GM18520 (cell line): ENCODE measurements around the gene ADGRL1.

Experiments used
- ATAC-seq: cut with Tn5 transposase; IDR thresholded peaks from one replicate; pipeline ENCODE4 v1.9.1; 2021; ENCODE audit not compliant: unreplicated experiment

Gene ADGRL1

DNA sequence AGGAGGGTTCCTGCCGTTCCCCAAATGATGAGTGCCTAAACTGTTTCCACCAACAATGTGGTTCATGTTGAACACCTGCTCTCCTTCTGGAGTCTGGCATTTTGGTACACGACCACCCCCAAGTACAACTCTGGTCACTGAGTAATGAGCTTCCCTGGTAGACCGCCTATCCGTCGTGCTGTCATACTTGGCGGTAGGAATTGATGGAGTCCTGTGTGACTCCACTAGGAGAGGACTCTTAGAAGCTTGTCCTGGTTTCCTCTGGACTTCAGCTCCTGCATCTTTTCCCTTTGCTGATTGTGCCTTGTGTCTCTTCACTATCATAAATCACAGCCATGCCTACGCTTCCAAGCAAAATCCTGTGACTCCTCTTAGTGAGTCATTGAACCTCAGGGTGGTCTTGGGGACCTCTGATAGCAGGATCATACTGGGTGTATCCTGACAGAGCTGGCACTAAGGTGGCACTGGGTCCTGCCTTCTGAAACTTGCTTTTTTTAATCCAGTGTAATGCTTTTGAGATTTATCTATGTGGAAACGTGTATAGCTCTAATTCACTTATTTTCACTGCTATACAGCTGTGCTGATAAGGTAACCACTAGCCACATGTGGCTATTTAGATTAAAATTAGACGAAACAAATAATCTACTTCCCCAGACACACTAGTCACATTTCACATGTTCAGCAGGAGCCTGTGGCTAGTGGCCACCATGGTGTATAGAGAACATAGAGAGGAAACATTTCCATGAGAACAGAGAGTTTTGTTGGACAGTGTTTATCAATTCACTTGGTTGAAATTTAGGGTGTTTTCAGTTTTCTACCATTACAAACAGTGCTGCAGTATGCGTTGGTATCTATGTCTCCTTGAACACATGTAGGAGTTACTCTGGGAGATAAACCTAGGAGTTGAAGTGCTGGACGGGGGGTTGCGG lies 63.4 kb downstream of the ADGRL1 start:
- ATAC-seq, result no peak

DNA sequence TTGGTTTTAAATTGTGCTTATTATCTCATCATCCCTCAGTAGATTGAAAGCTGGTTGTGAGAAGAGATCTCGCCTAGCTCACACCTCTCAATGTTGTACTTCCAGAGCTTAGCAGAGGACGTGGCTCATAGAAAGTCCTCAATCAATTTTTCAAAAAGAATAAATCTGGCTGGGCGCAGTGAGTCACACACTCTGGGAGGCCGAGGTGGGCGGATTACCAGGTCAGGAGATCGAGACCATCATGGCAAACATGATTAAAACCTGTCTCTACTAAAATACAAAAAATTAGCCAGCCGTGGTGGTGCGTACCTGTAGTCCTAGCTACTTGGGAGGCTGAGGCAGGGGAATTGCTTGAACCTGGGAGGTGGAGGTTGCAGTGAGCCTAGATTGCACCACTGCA lies 64.9 kb downstream of the ADGRL1 start:
- ATAC-seq, result no peak

DNA sequence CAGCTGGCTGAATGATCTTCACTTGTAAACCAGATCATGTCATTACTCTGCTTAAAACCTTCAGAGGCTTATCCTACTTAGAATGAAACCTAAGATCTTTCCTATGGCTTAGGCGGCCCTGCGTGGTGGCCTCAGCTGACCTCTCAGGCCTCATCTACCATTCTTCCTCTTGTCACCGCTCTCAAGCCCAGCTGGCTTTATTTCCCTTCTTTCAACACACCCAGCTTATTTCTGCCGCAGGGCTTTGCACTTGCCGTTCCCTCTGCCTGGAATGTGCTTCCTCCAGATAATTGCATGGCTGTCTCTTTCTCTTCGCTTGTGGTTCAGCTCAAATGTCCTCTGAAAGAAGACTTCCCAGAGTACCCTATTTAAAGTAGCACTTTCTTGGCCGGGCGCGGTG lies 66.0 kb downstream of the ADGRL1 start:
- ATAC-seq, result no peak

DNA sequence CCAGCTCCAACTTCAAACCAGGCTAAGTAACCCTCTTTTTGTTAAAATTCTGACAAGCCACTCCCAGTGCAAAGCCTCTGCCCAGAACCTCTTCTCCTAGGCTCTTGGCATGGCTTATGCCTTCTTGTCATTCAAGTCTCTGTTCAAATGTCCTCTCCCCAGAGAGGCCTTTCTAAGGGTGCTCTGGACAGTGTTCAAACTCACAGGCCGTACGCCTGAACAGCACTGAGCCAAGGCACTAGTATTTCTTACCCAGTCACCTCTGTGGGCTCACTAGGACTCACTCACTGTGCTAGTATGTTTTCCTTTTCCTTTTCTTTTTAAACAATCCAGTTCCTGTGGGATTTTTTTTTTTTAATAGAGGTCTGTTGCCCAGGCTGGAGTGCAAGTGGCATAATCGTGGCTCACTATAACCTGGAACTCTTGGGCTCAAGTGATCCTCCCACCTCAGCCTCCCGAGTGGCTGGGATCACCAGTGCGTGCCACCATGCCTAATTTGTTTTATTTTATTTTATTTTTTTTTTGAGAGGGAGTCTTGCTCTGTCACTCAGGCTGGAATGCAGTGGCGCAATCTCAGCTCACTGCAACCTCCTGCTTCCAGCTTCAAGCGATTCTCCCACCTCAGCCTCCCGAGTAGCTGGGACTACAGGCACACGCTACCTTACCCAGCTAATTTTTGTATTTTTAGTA lies 67.2 kb downstream of the ADGRL1 start:
- ATAC-seq, result no peak

DNA sequence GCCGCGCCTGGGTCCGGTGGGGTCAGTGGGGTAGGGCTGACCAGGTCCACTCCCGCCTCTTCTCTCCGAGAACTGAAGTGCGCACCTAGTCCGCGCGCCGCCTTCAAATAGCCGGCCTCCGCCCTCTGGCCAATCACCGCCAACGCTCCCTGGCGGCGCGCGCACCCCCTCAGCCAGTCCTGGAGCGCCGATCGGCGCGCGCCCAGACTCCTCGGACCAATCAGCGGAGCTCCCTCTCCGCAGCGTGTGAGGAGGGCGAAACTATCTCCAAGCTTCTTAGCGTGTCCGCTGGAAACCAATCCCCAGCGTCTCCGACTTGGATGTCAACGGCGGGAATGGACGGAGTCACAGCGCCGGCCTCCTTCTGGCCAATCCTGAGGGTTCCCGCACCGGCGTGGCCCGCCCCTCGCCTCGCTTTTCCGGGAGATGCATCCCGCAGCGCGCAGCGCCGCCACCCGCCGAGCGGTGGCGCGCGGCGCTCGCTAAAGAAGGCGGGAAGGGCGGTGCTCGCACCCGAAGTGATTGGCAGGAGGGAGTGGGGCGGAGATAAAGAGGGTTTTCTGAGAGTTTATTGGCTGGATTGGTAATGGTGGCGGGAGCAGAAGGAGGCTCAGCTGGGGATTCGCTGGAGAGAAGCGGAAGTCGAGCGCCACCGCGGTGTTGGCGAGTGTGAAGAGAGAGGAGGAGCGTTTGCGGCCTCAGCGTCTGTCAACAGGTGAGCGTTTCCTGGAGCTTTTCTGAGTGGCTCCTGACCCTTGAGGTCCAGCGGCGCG lies 69.3 kb downstream of the ADGRL1 start, which contains the start of gene ASF1B:
TSS of gene ASF1B (minus strand) at position 81 of the 773 bp plus-strand sequence. CDS start 133 bp downstream, outside the sequence.
- peak; percentile 74 for ATAC-seq

DNA sequence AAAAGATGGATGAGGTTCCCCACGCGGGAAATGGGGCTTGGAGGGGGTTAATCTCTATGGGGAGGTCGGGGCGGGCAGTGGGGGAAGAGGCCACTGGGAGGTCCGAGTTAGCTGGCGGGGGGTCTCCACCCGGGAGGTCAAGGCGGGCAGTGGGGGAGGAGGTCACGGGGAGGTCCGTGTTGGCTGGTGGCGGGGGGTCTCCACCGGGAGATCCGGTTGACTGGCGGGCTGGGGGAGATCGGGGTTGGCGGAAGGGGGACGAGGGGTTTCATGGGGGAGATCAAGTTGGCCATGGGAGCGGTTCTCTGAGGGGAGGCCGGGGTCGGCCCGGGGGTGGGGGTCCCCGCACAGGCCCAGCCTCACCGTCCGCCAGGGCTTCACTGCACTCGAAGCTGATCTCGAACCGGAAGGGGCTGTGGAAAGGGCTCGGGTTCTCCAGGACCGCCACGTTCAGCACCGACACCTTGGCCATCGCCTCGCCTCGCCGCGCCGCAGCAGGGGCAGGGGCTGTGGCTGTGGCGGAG lies 69.9 kb downstream of the ADGRL1 start:
- ATAC-seq, result no peak

DNA sequence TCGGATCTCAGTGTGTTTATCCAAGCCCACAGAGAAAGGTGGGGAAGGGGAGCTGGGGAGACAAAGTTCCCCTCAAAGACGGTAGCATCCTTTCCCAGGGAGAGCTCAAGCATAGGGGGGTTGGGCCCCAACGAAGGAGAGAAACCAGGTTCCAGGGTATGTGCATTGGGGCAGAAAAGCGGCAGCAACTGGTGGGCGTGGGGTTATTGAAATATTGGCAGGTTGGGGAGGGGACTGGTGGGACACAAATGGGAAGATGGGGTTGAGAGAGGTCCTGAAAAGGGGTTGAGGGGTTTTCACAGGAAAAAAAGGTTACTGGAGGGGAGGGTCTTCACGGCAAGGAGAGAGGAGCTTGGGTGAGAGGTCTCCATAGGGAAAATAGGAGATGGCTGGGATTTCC lies 70.6 kb downstream of the ADGRL1 start:
- no peak for ATAC-seq

DNA sequence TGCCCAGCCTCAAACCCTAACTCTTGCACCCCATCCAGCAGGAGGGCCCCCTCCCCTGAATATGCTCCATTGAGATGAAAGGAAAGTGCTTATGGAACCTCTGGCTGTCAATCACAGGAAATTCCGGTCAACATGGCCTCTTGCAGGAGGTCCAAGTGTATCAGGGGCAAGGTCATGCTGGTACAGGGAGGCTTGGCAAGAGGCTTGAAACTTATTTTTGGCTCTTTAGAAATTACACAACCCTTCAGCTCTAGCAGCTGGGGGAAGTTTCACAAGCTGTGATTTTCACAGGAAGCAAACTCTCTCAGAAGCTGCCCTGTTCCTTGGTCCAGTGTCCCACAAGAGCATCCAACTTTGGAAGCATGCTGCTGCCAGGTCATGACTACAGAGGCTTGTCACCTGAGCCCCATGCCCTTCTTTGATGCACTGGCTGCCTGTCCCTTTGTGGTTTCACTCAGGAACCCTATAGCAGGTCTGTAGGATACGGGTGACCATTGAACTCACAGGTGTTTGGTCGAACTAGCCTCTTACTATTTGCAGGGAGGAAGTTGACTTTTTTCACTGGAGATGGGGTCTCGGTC lies 78.0 kb downstream of the ADGRL1 start:
- no peak for ATAC-seq

DNA sequence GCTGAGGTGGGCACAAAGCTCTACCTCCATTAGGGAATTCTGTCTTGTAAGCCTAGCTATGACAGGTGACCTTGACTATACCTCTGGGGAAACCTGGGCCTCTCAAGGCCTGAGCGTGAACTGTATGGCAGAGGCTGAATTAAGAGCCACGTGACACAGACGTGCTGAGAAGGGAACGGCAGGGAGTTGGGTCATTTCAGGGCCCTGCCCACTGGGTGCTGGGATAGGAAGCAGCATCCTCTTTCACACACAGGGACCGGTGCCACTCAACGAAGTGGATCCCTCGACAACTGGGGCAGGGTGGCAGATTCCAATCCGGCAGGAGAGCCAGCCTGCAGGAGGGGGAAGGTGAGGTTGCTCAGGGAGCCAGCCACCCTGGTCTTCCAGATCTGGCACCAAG lies 78.8 kb downstream of the ADGRL1 start:
- ATAC-seq, result no peak

DNA sequence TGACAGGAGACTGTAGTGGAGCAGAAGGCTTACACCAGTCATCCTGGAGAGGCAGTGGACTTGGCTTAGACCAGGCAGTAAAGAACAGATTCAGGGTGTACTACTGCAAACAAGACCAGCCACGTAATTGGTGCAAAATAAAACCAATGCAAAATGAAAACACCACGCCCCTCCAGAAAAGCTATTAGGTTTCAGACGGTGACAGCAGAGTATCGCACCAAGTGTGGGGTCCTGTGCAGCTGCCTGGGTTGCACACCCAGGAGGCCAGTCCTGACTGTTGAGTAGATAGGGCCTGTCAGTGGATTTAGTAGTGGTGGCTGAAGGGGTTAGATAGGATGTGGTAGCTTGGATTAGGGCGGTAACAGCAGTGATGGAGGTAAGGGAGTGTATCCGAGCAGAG lies 83.0 kb downstream of the ADGRL1 start:
- ATAC-seq, result no peak

DNA sequence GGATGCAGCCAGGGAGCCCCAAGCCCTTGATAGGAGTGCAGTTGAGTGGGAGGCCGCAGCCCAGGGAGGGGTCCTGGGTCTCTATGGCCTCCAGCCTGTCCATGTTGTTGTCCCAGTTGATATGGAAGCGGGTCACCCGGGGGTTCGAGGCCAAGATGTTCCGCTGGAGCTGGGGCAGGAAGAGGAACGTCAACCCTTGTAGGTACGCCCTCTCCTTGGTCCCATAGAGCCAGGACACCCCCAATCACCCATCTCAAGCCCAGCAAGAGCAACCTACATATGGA lies 85.5 kb downstream of the ADGRL1 start:
- no peak for ATAC-seq

DNA sequence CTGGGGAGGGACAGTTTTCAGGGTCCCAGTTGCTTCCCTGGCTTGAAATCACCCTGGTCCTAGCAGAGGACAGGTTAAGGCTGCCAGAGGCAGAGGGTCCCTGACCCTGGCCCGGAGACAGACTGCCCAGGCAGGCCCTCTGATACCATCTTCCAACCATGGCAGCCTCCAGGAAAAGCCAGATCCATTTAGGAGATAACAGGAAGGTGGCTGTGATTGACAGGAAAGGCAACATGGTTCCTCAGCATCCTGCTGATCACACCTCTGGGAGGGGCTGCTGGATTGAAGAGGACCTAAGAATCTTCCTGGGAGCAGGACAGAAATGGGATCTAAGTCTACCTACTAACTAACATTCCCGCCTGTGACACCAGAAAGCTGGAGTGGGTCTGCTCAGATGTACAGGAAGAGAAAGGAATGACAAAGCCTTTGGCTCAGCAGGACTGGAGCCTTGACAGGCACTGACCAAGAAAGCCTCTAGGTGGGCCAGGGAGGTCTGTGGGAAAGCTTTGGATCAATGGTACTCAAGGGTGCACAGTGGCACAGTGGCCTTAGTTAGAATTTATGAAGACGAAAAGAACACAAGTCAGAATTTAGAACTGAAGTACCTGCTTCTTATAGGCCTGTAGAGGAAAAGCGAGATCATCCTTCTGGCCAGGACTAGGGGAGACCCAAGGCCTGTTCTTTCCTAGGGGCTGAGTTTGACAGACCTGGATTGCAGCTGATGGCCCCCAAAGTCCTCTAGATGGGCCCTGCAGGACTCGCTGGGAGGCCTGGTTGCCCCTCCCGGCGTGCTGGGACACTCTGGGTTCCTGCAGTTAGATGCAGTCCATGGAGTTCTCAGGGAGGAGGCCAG lies 86.1 kb downstream of the ADGRL1 start:
- ATAC-seq, result no peak

DNA sequence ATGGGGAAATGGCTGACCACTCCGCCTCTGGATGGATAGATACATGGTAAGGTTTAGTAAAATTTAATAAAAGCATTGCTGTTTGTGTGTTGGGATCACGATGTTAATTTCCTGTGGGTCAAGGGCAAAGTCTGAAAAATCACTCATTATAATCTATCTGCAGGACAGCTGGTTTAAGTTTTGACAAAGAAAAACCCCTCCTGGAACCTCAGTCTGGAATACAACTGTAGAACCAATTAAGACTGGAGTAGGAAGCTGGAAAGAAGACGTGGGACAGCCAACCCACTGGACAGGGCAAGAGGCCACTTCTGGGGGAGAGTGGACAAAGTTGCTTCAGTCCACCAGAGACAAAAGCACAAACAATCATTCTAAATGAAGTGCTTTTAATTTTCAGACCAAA lies 86.8 kb downstream of the ADGRL1 start:
- no peak for ATAC-seq

DNA sequence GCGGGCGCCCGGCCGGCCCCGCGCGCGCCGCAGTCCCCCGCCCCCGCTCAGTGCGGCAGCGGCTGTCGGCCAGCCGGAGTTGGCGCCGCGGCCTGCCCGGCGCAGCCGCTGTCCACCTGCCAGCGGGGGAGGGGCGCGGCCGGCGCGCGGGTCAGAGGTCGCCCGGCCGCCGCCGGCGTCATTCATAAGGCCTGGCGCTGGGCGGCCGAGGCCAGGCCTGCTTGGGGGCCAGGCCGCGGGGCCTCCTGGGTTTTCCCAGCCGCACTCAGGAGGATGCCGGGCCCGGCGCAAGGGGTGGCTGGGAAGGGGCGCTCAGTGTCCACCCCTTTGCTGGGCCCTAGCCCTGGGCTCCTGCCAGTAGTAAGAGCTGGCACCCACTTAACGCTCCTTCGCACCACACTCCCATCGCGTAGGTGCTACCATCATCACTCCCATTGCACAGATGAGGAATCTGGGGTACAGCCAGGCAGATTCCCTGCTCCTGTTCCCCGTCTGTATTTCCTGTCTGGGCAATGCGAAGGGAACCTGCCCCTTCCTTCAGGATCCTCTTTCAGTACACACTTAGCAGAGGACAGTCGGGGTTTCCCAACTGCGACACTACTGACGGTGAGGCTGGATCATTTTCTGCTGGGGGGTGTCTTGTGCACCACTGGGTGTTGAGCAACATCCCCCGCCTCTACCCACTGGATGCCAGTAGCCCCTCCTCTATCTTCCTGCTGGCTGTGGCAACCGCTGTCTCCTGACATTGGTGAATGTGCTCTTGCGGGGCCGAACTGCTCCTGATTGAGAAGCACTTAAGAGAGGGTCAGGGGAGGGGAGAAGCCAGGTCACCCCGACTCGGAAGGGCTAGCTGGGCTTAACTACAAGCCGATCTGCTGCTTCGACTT lies 87.6 kb downstream of the ADGRL1 start:
- peak; percentile 24 for ATAC-seq

DNA sequence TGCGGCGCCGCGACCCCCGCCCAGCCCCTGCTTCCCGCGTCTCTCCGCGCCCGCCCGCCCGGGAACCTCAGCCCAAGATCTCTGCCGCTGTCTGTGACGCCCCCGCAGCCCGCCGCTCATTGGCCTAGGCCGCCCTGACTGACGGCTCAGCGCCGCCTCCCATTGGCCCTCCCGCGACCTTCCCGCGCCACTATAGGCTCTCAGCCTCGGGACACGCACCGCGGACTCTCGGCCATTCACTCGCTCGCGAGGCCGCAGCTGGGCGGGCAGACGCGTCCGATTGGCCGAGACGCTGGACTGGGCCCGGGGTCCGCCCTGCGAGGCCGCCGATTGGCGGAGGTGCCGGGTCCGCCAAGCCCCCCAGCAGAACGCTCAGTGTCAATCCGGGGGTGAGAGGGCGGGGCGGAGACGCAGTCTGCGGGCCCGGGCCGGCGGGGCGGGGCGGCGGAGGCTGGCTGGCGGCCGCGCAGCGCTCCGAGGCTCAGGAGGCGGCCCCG lies 88.3 kb downstream of the ADGRL1 start, which contains the start of gene PRKACA:
TSS of gene PRKACA (minus strand) at position 95 of the 497 bp plus-strand sequence. CDS start 215 bp downstream, outside the sequence.
- ATAC-seq, result peak; percentile 94

DNA sequence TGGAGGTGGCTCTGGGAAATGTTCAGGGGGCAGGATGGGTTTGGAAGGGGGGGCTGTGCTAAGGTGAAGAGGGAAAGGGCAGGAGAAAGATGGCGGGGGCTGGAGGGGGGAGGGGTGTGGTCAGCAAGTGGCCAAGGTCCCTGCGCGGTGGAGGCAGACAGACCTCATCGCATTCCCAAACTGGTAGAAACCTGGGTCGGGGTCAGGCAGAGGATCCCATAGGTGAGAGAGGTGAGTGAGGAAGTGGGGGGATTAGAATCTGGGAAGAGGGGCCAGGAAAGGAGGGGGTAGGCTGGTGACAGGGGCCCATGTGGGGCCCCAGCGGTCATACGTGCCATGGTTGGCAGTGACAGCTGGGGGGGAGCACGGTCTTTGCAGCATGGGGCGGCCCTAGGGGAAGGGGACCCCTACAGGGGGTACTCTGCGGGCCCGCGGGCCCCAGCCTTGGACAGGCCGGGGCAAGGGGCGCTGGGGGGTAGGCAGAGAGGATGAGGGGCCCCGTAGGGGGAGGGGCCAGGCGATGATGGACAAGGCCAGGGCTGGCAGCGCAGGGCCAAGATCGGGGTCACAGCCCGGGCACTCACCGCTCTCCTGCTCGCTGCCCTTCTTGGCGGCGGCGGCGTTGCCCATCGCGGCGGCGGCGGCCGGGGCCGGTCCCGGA lies 88.9 kb downstream of the ADGRL1 start:
- no peak for ATAC-seq

DNA sequence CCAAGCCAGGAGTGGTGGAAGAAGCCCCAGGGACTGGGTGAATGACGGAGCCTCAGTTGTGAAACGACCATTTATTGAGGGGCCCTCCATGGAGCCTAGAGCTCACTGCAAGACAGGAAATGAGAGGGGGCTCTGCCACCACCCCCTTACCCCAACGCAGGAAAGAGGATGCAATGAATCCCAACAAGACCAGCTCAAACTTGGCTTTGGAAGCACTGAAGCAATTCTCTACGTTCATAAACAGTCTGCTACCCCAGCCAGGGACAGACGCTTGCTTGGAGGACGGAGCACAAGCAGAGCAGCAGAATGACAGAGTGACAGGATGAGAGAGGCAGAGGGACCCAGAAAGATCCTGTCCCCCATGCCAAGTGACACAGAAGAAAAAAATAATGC lies 89.4 kb downstream of the ADGRL1 start:
- no peak for ATAC-seq

DNA sequence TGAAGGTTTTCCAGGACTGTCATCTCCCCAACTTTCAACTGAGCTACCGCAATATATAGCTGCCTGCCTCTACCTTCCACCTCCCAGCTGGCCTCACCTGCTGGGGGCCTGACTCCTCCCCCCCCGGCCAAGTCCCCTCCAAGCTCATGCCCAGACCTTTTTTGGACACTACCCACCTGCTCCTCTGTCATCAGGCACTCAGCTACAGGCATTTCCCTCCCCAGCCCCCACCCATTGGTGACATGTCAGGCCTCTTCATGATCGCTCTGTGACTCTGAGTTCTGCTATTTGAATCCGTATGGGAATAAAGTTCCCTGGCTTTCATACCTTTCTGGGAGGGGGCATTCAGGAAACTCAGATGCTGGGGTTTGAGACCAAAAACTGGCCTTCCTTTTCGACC lies 90.2 kb downstream of the ADGRL1 start:
- ATAC-seq, result no peak
